PC-3 (cell line): ENCODE data around the gene PDHA1. TPM values are rescaled to one million over a fixed set of nuclear protein-coding genes. Genes with fewer than 3 reads are reported as not detected.

Experiments
- ATAC-seq: fragments of 200-7000 bp; cut with Tn5 transposase; 2 replicates; pipeline ENCODE4 v1.9.1; 2020; ENCODE audit warnings: mild to moderate bottlenecking, moderate library complexity
- BruUV-seq: library from RNA; stranded (reverse); fragments of 400-500 nt; replicated peaks from 2 replicates; lab custom pipeline; 2021; lab: Mats Ljungman, UMichigan
- CTCF ChIA-PET: fragments of 300-600 bp; sonication (Branson Sonifier 250); formaldehyde crosslinking; loops from one replicate; lab custom pipeline; 2022; ENCODE audit warnings: antibody characterized with exemption; lab: Charles Lee
- POLR2A ChIA-PET: fragments of 300-600 bp; sonication (Branson Sonifier 250); formaldehyde crosslinking; loops from one replicate; lab custom pipeline; 2022; ENCODE audit warnings: antibody characterized with exemption; ENCODE audit not compliant: unreplicated experiment; lab: Charles Lee
- DNase-seq: peaks from one replicate; pipeline ENCODE4 v3.0.0-alpha.2; 2015
- H2AFZ ChIP-seq: fragments of 300-600 bp; sonication (generic); 2 replicates; pipeline ENCODE4 v1.6.0; 2016; ENCODE audit warnings: antibody characterized with exemption, low read length
- H3F3A ChIP-seq: fragments of 300-600 bp; sonication (generic); one replicate; pipeline ENCODE4 v1.6.0; 2017; ENCODE audit warnings: antibody characterized with exemption, low read length, control low read depth, mild to moderate bottlenecking; ENCODE audit not compliant: unreplicated experiment
- H3K27ac ChIP-seq: fragments of 300-600 bp; sonication (generic); 2 replicates; pipeline ENCODE4 v1.5.1; 2016; ENCODE audit warnings: mild to moderate bottlenecking, low read length
- H3K27me3 ChIP-seq: fragments of 300-600 bp; sonication (generic); 2 replicates; pipeline ENCODE4 v1.6.1; 2016; ENCODE audit warnings: low read length, mixed read lengths
- H3K36me3 ChIP-seq: fragments of 300-600 bp; sonication (generic); 2 replicates; pipeline ENCODE4 v1.6.1; 2016; ENCODE audit warnings: low read depth, mixed run types, low read length, mixed read lengths
- H3K4me1 ChIP-seq: fragments of 300-600 bp; sonication (generic); 2 replicates; pipeline ENCODE4 v1.5.1; 2016; ENCODE audit warnings: low read length; ENCODE audit not compliant: insufficient read depth
- H3K4me2 ChIP-seq: fragments of 300-600 bp; sonication (generic); 2 replicates; pipeline ENCODE4 v1.6.0; 2016; ENCODE audit warnings: low read length
- H3K4me3 ChIP-seq: fragments of 300-600 bp; sonication (generic); 2 replicates; pipeline ENCODE4 v1.5.1; 2016; ENCODE audit warnings: mild to moderate bottlenecking, low read length, mixed read lengths
- H3K79me2 ChIP-seq: fragments of 300-600 bp; sonication (generic); 2 replicates; pipeline ENCODE4 v1.6.1; 2017; ENCODE audit warnings: low read length, mixed read lengths
- H3K9ac ChIP-seq: fragments of 300-600 bp; sonication (generic); 2 replicates; pipeline ENCODE4 v1.6.0; 2016; ENCODE audit warnings: mild to moderate bottlenecking, low read length
- H3K9me2 ChIP-seq: fragments of 300-600 bp; sonication (generic); replicated peaks from 2 replicates; pipeline ENCODE4 v1.6.1; 2016; ENCODE audit warnings: mixed run types, low read length, mixed read lengths
- H3K9me3 ChIP-seq: fragments of 300-600 bp; sonication (generic); 2 replicates; pipeline ENCODE4 v1.6.1; 2016; ENCODE audit warnings: low read length, mixed read lengths
- H4K20me1 ChIP-seq: fragments of 300-600 bp; sonication (generic); 2 replicates; pipeline ENCODE4 v1.6.1; 2016; ENCODE audit warnings: low read length, mixed read lengths
- CTCF ChIP-seq: fragments of 300-600 bp; sonication (generic); conservative IDR thresholded peaks from 2 replicates; pipeline ENCODE4 v1.5.1; 2017; ENCODE audit warnings: antibody characterized with exemption, low read depth, mild to moderate bottlenecking, low read length
- EZH2 ChIP-seq: fragments of 300-600 bp; sonication (generic); IDR thresholded peaks from one replicate; pipeline ENCODE4 v1.6.1; 2017; ENCODE audit warnings: antibody characterized with exemption, mild to moderate bottlenecking, low read length; ENCODE audit not compliant: unreplicated experiment
- EZH2phosphoT487 ChIP-seq: fragments of 300-600 bp; sonication (generic); IDR thresholded peaks from 2 replicates; pipeline ENCODE4 v1.6.1; 2018; ENCODE audit warnings: mild to moderate bottlenecking, antibody characterized with exemption, low read length, borderline replicate concordance
- intact Hi-C: fragments of 100-400 bp; cut with micrococcal nuclease; formaldehyde crosslinking; loops from 2 replicates; pipeline ENCODE4 v1.9.0; 2023
- total RNA-seq: library from RNA; depleted of rRNA; stranded (reverse); fragments of >200 nt; gene quantifications from 2 replicates; pipeline ENCODE4 v1.2.3, GENCODE V29; 2014

Gene PDHA1
- total RNA-seq, 1 experiment from 2014 or later, result 408 TPM

- peak overlapping the region; percentile 97 for H2AFZ ChIP-seq
- H3K9me2 ChIP-seq, result no peaks in the 10 kb centered on the region
- peak overlapping the region; percentile 53 for H3K9ac ChIP-seq
- intact Hi-C loops, result loop anchor here (1.0 to 5.0 kb wide), 3 partner anchors 140 to 516 kb away; no protein-coding TSS in a partner anchor
- H3F3A ChIP-seq, result no peaks in the 10 kb centered on the region
- TF ChIP-seq CTCF, result no peak
- TF ChIP-seq EZH2, result no peak
- TF ChIP-seq EZH2phosphoT487, result no peak
- POLR2A ChIA-PET, result no interaction called here
- peaks cover 4% of the 10 kb centered on the region; the same call in 1 of the 2 replicates for H3K4me1 ChIP-seq
- H3K36me3 ChIP-seq, result no peaks in the 10 kb centered on the region
- no peaks in the 10 kb centered on the region for H4K20me1 ChIP-seq
- CTCF ChIA-PET, result interaction anchor here (1.2 to 1.5 kb wide), 2 partner anchors 10 to 163 kb away, joined by 8 to 23 read pairs; no protein-coding TSS in a partner anchor
- no peaks in the 10 kb centered on the region for H3K79me2 ChIP-seq
- H3K4me2 ChIP-seq, result peak overlapping the region; percentile 99
- H3K27me3 ChIP-seq, result no peaks in the 10 kb centered on the region
- peak overlapping the region; percentile 16; the same call in 1 of the 2 replicates for H3K27ac ChIP-seq
- no peak for DNase-seq
- peak overlapping the region; percentile 73 for H3K4me3 ChIP-seq
- ATAC-seq, result peak; percentile 79
- H3K9me3 ChIP-seq, result no peaks in the 10 kb centered on the region
- no TSS peak for BruUV-seq
These were observed 29.0 kb downstream of the PDHA1 start for GRCh38 chrX:19372547-19373331.

- ATAC-seq, result no peak; the same call in 1 of the 2 replicates
- CTCF ChIA-PET, result no interaction called here
- no TSS peak for BruUV-seq
These were observed 29.7 kb downstream of the PDHA1 start for GRCh38 chrX:19373351-19373891.

GRCh38 chrX:19375546-19375945 is 31.8 kb downstream of the PDHA1 start:
- Histone ChIP-seq H3K9ac (no peak overlapping the region), H3F3A (no peaks in the 10 kb centered on the region), H2AFZ (no peak overlapping the region), H3K36me3 (no peaks in the 10 kb centered on the region), H3K9me3 (no peaks in the 10 kb centered on the region), H3K27ac (no peak overlapping the region), H3K4me1 (peaks cover 4% of the 10 kb centered on the region; the same call in 1 of the 2 replicates), H3K79me2 (no peaks in the 10 kb centered on the region), H4K20me1 (no peaks in the 10 kb centered on the region), H3K27me3 (no peaks in the 10 kb centered on the region), H3K4me2 (no peak overlapping the region), H3K9me2 (no peaks in the 10 kb centered on the region), H3K4me3 (no peak overlapping the region)
- intact Hi-C loops, result no loop called here
- ATAC-seq, result no peak
- no peak for TF ChIP-seq EZH2phosphoT487
- TF ChIP-seq CTCF, result no peak
- no peak for TF ChIP-seq EZH2
- ChIA-PET CTCF (no interaction called here), POLR2A (no interaction called here)
- no peak for DNase-seq
- no TSS peak for BruUV-seq

More at GRCh38 chrX:19373351-19373891, 29.7 kb downstream of the PDHA1 start:
- no peak overlapping the region for H3K27ac ChIP-seq
- no peaks in the 10 kb centered on the region for H4K20me1 ChIP-seq
- TF ChIP-seq EZH2phosphoT487 (no peak), EZH2 (no peak)
- H3F3A ChIP-seq, result no peaks in the 10 kb centered on the region
- H3K9ac ChIP-seq, result no peak overlapping the region
- peak overlapping the region; percentile 99 for H3K4me2 ChIP-seq
- intact Hi-C loops, result loop anchor here (2.0 to 5.0 kb wide), 2 partner anchors 139 to 515 kb away; no protein-coding TSS in a partner anchor
- peaks cover 4% of the 10 kb centered on the region; the same call in 1 of the 2 replicates for H3K4me1 ChIP-seq
- no peaks in the 10 kb centered on the region for H3K79me2 ChIP-seq
- POLR2A ChIA-PET, result no interaction called here
- H3K9me2 ChIP-seq, result no peaks in the 10 kb centered on the region
- peak overlapping the region; percentile 97; the same call in 1 of the 2 replicates for H2AFZ ChIP-seq
- peak overlapping the region; percentile 73; the same call in 1 of the 2 replicates for H3K4me3 ChIP-seq
- no peaks in the 10 kb centered on the region for H3K27me3 ChIP-seq
- no peak for DNase-seq
- H3K9me3 ChIP-seq, result no peaks in the 10 kb centered on the region
- H3K36me3 ChIP-seq, result no peaks in the 10 kb centered on the region
